HL-60/S4 (cell line): ENCODE results near the gene TMEM59.
"Not testable (repeated sequence)": the region's sequence is repeated elsewhere in the genome, so short reads cannot be mapped to it uniquely, and the experiment has no call there.

Experiments used
- in situ Hi-C: fragments of 300-500 bp; cut with MboI; formaldehyde crosslinking; loops from 2 replicates; pipeline ENCODE4 v1.14.3; 2022; ENCODE audit warnings: low sequenced_read_pairs

TMEM59 gene, protein sequence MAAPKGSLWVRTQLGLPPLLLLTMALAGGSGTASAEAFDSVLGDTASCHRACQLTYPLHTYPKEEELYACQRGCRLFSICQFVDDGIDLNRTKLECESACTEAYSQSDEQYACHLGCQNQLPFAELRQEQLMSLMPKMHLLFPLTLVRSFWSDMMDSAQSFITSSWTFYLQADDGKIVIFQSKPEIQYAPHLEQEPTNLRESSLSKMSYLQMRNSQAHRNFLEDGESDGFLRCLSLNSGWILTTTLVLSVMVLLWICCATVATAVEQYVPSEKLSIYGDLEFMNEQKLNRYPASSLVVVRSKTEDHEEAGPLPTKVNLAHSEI

DNA sequence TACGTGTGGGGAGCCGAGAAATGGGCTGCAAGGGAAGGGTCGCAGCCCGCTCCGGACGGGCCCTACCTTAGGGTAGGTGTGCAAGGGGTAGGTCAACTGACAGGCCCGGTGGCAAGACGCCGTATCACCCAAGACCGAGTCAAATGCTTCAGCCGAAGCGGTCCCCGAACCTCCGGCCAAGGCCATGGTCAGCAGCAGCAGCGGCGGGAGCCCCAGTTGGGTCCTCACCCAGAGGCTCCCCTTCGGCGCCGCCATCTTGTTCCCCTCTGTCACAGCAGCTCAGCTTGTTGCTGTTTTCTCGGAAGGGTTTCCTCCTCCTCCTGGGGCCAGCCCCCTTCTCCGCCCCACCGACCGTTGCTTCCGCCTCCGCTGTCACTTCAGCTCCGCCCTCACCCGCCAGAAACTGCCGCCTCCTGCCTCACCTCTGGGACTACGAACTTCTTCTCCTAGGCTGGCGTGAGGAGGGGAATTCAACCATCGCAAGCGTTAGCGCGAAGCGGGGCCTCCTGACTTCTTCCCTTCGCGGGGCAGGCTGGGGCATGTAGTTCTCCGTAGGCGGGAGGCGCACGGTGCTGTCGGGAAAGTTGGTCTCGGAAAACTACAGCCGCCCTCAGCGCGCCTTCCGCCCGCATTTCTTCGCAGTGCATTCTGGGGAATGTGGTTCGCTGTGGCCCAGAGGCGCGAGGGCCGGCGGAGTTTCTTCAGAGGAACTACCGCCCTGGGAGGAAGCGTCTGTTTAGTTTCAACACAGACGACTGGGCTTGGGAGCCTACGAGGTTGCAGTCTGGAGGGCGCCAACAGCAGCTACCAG, at the start of gene TMEM59, which contains the start of gene TCEANC2:
Gene TMEM59 (minus strand): TSS at position 271 of the 811 bp plus-strand sequence. CDS start 16 bp downstream, at position 255.
Gene TCEANC2 (plus strand): TSS at position 675 of the 811 bp plus-strand sequence. CDS start 815 bp downstream, outside the sequence.
- in situ Hi-C loops: loop anchor here (25.0 kb wide), 1 partner anchor 734 kb away; no protein-coding TSS in a partner anchor

DNA sequence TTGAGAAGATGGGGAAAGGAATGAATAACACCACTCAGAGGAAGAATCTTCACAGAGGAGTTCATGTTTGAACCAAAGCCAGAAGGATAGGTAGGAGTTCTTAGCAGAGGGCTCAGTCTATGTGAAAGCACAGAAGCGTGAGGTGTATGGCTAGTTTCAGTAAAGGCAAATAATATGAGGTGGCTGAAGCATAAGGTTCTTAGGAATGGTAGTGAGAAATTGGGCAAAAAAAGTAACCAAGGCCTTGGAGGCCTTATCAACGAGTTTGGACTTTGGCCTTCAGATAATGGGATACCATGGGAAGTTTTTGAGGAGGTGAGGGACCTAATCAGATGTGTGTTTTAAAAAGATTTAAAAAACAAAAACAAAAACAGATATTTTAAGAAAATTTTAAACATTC, 47.5 kb upstream of the TMEM59 start:
- in situ Hi-C loops: loop anchor here (25.0 kb wide), 1 partner anchor 387 kb away; no protein-coding TSS in a partner anchor

DNA sequence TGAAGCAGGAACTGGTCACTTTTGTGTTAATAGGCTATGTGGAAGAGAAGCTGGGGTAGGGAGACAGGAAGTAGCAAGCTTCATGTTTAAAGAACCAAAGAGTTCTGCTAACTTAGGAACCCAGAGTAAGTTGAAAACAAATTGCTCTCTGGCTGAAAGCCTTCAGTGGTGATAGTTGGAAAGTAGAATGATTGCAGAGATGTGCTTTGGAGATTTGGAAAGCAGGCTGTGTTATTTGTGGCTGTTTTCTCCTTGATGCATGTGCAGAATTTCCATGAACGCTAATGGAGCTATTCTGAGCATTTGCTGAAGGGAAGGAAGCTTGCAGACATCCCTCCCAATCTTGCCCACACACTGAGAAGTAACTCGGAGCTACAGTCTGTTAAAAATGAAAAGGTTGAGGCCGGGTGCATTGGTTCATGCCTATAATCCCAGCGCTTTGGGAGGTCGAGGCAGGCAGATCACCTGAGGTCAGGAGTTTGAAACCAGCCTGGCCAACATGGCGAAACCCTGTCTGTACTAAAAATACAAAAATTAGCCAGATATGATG, 46.1 kb upstream of the TMEM59 start:
- in situ Hi-C loops: no loop called here

DNA sequence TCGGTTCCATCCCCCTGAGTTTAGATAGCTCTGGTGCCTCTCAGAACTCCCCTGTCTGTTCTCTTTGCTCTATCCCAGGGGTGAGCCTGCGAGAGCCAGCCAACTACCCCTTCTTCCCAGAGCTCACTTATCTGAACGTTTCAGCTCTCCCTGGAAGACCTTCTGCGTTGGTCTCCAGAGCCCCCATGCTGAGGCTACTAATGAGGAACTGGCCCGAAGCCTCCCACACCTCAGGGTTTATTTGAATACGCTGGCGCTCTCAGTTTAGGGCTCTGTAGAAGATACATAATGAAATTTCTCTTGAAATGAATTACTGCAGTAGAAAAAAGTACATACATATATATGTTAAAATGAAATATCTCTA, 43.9 kb upstream of the TMEM59 start:
- in situ Hi-C loops: no loop called here

DNA sequence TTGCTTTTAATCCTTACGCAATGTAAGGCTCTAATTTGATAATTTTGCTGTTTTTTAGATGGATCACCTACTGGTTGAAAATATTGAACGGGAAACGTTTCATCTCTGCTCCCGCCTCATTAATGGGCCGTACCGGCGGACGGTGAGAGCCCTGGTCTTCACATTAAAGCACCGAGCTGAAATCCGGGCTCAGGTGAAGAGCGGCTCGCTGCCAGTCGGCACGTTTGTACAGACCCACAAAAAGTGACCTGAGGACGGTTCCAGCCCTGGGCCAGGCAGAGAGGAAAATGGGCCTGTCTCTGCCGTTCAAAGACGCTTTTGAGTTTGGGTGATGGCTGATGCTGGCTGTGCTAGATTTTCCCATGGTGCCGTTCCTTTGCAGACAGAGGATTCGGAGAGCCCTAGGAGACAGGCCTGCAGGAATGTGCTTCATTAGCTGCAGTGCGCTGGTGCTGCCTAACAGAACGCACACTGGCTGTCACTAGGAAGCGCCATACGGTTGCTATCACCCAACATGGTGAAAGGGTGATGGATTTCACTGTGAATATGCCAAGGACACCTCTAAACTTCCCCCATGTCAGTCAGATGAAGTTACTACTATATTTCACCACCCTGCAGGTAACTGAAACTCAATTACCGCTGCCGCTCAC, 43.3 kb upstream of the TMEM59 start:
- in situ Hi-C loops: no loop called here

DNA sequence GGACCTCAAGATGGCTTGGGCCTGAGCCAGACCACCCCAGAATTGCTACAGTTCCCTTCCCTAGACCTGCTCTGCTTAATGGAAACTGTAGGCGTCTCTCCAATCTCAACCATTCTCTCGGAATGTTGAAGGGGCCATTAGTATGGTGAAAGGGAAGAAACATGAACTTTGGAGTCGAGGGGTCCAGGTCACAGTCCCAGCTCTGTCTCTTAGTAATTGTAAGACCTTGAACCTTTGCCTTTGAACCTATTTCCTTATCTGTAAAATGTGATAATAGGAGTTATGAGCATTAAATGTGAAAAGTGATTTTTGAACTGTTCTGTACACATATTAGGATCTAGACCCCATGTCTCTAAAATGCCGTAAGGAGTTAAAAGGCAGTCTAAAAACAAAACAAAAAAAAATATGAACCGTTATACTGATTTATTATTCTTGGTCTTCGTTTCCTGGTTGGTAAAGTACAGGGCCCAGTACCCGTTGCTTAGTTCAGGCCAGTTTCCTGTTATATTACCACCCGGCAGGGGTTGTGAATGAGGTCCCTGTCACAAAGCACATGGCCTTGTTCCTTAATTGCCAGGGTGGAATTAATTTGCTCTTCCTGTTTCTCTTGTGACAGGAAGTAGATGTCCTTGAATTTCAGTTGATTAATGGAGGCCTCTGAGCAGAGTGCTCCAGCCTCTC, 42.7 kb upstream of the TMEM59 start:
- in situ Hi-C loops: no loop called here

DNA sequence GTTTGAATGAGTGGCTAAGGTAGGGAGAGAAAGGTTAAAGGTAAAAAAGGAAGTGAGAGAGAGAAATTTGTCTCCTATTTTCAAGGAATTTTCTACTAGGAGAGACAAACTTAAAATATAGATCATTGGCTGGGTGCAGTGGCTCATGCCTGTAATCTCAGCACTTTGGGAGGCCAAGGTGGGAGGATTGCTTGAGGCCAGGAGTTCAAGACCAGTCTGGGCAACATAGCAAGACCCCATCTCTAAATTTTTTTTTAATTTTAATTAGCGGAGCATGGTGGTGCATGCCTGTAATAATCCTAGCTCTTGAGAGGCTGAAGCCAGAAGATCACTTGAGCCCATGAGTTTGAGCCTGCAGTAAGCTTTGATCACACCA, 41.7 kb upstream of the TMEM59 start:
- in situ Hi-C loops: not testable (repeated sequence)

DNA sequence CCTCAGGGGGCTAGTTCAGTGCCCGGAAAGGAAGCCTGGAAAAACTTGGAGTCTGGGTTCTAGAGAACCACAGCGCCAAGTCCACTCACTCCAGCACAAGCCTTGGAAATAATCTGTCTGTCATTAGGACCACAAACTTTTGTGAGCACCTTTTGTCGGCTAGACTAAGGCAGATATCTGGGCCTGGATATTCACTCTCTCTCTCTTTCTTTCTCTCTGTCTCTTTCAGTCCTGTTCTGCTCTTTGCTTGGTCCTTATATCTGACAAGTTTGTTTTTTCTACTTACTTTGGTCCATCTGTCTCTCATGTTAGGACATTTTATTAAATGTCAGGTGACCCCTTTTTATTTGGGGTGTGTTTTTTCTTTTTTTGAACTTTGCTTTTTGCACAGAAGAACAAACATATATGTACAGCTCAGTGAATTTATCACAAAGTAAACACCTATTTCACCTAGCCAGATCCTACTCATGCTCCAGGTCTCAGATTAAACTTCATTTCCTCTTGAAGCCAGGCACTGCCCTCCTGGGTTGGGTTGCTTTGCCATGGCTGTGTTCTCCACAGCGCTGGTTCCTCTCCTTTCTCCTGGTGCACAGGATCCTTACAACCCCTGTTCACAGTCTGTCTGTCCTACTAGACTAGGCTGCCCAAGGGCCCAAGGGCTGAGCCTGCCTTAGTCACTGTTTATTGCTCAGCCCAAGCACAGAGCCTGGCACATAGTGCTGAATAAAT, 41.2 kb upstream of the TMEM59 start:
- in situ Hi-C loops: no loop called here

DNA sequence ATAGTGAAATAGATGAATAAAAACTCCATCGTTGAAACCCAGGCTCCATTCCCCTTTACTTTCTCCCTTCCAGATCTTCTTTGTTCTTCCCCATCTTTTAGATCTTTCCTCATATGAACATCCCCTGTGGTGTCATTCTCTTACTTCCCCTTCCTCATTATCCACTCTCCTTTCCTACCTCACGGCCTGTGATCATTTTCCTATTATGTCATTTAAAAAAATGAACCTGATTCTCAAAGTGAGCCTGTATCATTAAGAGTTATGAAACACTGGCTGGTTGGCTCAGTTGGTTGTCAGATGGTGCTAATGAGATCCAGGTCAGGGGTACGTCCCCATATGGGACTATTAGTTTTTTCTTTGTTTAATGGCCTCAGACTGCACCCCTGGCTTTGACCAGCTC, 38.7 kb upstream of the TMEM59 start:
- in situ Hi-C loops: no loop called here

DNA sequence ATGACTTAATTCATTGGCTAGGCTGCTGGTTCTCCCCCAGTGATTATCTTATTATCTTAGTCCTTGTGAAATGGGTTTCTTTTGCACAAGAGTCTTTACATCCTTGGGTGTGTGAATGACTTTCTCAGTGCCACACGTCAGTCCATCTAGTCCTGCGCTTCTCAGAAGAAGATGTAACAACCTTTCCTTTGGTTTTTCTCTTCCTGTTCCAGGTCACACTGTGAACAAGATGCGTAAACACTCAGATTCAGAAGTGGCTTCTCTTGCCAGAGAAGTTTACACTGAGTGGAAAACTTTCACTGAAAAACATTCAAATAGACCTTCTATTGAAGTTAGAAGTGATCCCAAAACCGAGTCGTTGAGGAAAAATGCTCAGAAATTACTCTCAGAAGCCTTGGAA, 35.4 kb upstream of the TMEM59 start:
- in situ Hi-C loops: no loop called here

DNA sequence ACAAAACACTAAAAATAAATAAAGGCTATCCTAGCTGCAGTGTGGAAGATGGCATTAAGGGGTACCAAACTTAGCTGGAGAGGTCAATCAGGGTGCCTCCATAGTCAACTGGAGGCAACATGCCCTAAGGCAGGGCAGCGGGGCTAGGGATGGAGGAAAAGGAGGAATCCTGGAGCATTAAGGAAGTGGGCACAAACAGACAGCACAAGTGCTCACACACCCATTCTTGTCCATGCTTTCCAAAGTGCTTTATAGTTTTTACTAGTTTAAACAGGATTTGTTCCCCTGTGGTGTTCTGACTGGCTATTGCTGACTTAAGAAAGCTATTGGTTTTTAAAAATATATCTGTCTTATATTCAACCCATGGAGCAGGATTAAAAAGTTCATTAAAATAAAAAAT, 33.8 kb upstream of the TMEM59 start:
- in situ Hi-C loops: no loop called here

DNA sequence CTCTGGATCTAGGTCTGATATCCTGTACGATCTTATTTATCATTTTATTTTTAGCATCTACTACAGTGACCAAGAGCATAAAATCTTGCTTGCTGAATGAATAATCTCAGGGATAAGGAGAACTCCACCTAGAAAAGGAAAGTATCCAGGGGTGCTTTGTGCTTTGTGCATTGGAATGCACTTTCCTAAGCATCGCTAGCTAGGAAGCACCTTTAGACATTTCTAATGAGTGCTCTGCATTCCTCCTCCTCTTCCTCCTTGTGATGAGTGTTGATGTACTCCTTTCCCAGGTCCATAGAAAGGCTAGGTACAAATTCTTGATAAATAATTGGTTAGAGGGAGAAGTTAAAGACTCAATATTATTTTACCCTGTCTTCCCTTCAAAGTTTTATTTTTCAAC, 31.8 kb upstream of the TMEM59 start:
- in situ Hi-C loops: no loop called here

DNA sequence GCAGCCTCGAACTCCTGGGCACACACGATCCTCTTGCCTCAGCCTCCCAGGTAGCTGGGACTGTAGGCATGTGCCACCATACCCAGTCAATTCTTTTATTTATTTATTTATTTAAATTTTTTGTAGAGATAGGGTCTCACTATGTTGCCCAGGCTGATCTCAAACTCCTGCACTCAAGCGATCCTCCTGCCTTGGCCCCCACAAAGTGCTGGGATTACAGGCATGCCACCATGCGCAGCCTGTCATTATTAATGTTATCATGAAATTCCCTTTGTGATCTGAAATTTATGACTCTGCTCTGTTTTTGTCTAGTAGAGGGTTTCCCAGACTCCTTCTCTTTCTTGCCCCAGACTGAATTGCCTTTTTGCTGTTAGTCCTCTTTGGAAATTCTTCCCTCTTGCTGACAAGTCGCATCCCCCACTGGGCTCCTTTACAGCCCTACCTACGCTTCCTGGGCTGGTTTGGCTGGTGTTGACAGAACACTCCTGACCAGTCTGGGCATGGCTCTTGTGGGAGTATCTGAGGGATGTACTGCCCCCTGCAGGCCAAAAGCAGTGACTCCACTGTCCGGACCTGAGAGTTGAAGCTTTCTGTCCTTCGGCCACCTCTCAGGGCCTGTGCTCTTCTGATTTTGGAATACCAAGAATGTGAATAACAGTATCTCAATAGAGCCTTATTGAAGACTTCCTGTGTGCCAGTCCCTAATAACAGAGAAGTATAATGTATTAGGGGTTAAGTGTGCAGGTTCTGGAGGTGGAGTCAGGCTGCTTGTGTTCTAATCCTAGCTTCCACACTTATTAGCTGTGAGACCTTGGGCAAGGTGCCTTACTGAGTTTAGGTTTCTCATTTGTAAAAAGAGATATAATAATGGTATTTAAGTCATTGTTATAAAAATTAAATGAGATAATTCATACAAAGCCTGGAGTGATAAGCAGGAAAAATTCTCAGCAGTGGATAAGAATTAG, 28.6 kb upstream of the TMEM59 start:
- in situ Hi-C loops: no loop called here

DNA sequence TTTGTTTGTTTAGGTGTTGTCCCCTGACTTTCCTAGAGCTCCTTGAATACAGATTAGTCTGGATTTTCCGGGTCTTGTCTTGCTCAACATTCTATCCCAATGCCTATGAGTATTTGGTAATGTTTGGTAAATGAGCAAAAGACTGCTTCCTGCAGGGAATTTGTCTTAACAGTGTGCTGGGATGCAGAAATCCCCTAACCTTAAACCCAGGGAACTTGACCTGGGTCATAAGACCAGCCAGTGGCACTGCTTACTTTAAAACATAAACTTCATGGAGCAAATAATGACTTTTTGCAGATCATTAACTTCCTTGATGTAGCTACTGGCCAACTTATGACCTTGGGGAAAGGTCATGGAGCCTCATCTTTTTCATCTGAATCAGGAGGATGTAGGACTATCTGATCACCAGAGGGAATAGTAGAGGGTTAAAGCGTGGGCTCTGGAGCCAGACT, 27.6 kb upstream of the TMEM59 start:
- in situ Hi-C loops: no loop called here

DNA sequence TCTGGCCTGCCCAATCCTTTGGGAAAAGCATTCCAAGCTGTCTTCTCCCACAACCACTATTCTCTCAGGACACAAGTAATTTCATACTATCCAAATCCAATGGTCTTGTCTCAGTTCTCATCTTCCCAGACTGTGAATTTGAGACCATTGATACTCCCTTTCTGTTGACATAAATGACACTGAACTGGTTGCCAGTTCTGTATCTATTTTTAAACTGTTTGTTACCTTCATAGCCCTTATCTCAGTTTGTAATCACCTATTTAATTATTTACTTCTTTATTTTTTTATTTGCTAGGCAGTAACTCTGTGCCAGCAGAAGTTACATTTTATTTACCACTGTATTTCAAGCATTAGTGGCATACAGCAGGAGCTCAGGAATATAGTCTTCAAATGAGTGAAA, 24.4 kb upstream of the TMEM59 start:
- in situ Hi-C loops: no loop called here

DNA sequence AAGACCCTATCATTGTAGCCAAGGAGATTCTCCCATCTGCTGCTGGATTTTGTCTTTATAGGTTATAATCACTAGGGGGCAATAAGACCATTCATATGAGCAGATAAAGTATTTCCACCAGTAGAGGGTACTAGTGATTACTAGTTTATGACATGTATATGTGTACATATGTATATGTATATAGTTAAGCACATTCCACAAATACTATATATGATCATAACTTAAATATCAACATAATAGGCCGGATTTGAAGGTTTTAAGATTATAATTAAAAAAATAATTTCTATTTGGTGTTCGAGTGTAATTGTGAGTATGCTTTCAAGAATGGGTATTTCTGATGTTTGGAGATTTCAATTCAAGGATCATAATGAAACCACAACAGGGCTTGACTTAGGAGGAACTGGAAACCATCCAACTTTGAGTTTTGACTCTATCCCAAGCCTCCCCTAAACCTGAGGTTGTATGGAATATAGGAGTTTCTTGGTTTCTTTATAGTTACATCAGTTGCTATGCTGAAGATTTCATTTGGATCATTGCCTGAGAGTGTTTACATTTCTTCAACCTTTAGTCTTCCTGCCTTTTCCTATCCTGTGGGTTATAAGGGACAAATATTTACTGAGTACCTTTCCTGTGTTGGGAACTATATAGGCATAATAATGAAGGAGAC, 17.3 kb upstream of the TMEM59 start:
- in situ Hi-C loops: loop anchor here (25.0 kb wide), 1 partner anchor 717 kb away; no protein-coding TSS in a partner anchor

DNA sequence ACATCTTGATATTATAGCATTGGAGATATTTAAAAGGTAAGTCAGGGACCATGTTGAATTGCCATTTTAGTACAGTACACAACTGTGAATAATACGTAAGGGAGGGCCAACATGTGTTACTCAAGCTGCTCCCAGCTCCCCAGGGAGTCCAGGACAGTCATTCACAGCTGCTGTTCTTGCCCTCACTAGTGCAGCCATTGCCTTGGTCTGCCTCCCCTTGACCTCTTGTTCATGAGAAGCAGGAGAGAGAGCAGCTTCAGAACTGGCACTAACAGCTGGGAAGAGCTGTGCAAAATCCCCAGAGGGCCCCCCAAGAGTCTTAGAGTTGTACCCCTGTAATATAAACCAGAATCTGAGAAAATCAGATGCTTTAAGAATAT, 16.8 kb upstream of the TMEM59 start:
- in situ Hi-C loops: loop anchor here (25.0 kb wide), 1 partner anchor 718 kb away; no protein-coding TSS in a partner anchor

DNA sequence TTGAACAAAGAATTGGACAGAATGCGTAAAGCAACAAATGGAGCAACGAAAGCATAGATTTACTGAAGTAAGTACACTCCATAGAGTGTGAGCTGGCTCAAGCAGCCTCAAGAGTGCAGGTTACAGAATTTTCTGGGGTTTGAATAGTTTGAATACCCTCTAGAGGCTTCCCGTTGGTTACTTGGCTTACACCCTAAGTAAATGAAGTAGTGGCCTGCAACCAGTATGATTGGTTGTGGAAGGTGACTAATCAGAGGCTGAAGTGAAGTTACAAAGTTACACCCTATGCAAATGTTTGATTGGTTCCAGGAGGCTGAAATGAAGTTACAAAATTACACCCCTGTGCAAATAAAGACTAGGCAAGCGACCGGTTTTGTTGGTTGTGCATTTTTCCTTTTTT, 11.3 kb upstream of the TMEM59 start:
- in situ Hi-C loops: loop anchor here (25.0 kb wide), 1 partner anchor 723 kb away; no protein-coding TSS in a partner anchor
